Ishikawa (cell line): Measurements from ENCODE around the gene MED4.
A peak's percentile ranks its signal among the peaks of the same experiment; 100 is the strongest.

Experiments used
- CEBPB ChIP-seq: IDR thresholded peaks from 2 replicates; pipeline ENCODE4 v1.6.1; 2012
- CREB1 ChIP-seq: IDR thresholded peaks from 2 replicates; pipeline ENCODE4 v1.6.1; 2012; ENCODE audit warnings: low read depth
- EGR1 ChIP-seq: IDR thresholded peaks from 2 replicates; pipeline ENCODE4 v1.6.1; 2012
- EP300 ChIP-seq: IDR thresholded peaks from 2 replicates; pipeline ENCODE4 v1.6.1; 2012; ENCODE audit warnings: borderline replicate concordance
- FOXM1 ChIP-seq: IDR thresholded peaks from 2 replicates; pipeline ENCODE4 v1.6.1; 2012; ENCODE audit warnings: low read depth, borderline replicate concordance
- MAX ChIP-seq: IDR thresholded peaks from 2 replicates; pipeline ENCODE4 v1.6.1; 2012
- NFIC ChIP-seq: IDR thresholded peaks from 2 replicates; pipeline ENCODE4 v1.6.1; 2012
- RAD21 ChIP-seq: IDR thresholded peaks from 2 replicates; pipeline ENCODE4 v1.6.1; 2012; ENCODE audit warnings: low read depth
- REST ChIP-seq: IDR thresholded peaks from 2 replicates; pipeline ENCODE4 v1.6.1; 2012; ENCODE audit warnings: low read depth, mild to moderate bottlenecking
- TAF1 ChIP-seq: IDR thresholded peaks from 2 replicates; pipeline ENCODE4 v1.6.1; 2012; ENCODE audit warnings: low read depth, mild to moderate bottlenecking
- TCF12 ChIP-seq: IDR thresholded peaks from 2 replicates; pipeline ENCODE4 v1.6.1; 2012; ENCODE audit warnings: low read depth
- TEAD4 ChIP-seq: IDR thresholded peaks from 2 replicates; pipeline ENCODE4 v1.6.1; 2012
- USF1 ChIP-seq: IDR thresholded peaks from 2 replicates; pipeline ENCODE4 v1.6.1; 2012
- YY1 ChIP-seq: IDR thresholded peaks from 2 replicates; pipeline ENCODE4 v1.6.1; 2012; ENCODE audit warnings: low read depth
- ZBTB7A ChIP-seq: IDR thresholded peaks from 2 replicates; pipeline ENCODE4 v1.6.1; 2012; ENCODE audit warnings: low read depth

The MED4 gene

GRCh38 chr13:48038761-48039160, 56.1 kb downstream of the MED4 start:
- no peak for TF ChIP-seq CEBPB
- TF ChIP-seq ZBTB7A = no peak

- TF ChIP-seq YY1 (peak; percentile 46; the same call in 1 of the 2 replicates), TCF12 (peak; percentile 35; the same call in 1 of the 2 replicates), EP300 (no peak), MAX (peak; percentile 88; the same call in 1 of the 2 replicates), CREB1 (peak; percentile 80), ZBTB7A (peak; percentile 25; the same call in 1 of the 2 replicates), TAF1 (peak; percentile 80), TEAD4 (peak; percentile 71), EGR1 (peak; percentile 23; the same call in 1 of the 2 replicates), RAD21 (peak; percentile 42; the same call in 1 of the 2 replicates), FOXM1 (peak; percentile 42; the same call in 1 of the 2 replicates), USF1 (0 out of 2 replicates have a peak, but pooled peaks have one; percentile 5), NFIC (no peak; the same call in 1 of the 2 replicates), CEBPB (peak; percentile 36; the same call in 1 of the 2 replicates), REST (no peak)
These were observed 57.3 kb downstream of the MED4 start, which contains the start of gene NUDT15 for GRCh38 chr13:48037346-48038173. Gene NUDT15, plus strand, starts transcription at chr13:48037726. Its CDS starts 21 bp downstream, at chr13:48037747.

GRCh38 chr13:48029859-48030258, 65.0 kb downstream of the MED4 start:
- no peak for TF ChIP-seq REST
- TF ChIP-seq MAX = no peak
- TF ChIP-seq USF1 = no peak
- TF ChIP-seq CEBPB = no peak
- no peak for TF ChIP-seq RAD21
- TF ChIP-seq EP300 = no peak
- TF ChIP-seq EGR1 = no peak
- TF ChIP-seq CREB1 = no peak
- TF ChIP-seq TAF1 = no peak

GRCh38 chr13:48028066-48028465, 66.8 kb downstream of the MED4 start:
- TF ChIP-seq TEAD4 (no peak), USF1 (no peak), REST (no peak)
